Measurements from ENCODE around the gene OPTC.

OPTC gene

GRCh38 chr1:203491664-203492063, 2.3 kb upstream of the OPTC start:
- no peak for DNase-seq (ENCODE audit: low read depth in 2 of 2)

GRCh38 chr1:203492082-203492747, 1.7 kb upstream of the OPTC start:
- DNase-seq (ENCODE audit: low read depth in 2 of 2) = no peak

- DNase-seq (ENCODE audit: low read depth in 2 of 2) = no peak
These were observed 1.2 kb upstream of the OPTC start for GRCh38 chr1:203492748-203493130.

- DNase-seq (ENCODE audit: low read depth in 2 of 2) = no peak
These were observed 1.9 kb downstream of the OPTC start for GRCh38 chr1:203495845-203496244.

- no peak for DNase-seq (ENCODE audit: low read depth in 2 of 2)
These were observed 3.4 kb downstream of the OPTC start for GRCh38 chr1:203497269-203497777.

- no peak for DNase-seq (ENCODE audit: low read depth in 2 of 2)
These were observed 5.8 kb downstream of the OPTC start for GRCh38 chr1:203499643-203500278.

- DNase-seq (ENCODE audit: low read depth in 2 of 2) = no peak
These were observed 6.3 kb downstream of the OPTC start for GRCh38 chr1:203500279-203500678.

GRCh38 chr1:203503836-203504235, 9.9 kb downstream of the OPTC start:
- DNase-seq (ENCODE audit: low read depth in 2 of 2) = no peak

- peak; percentile 46 to 66 for DNase-seq (ENCODE audit: low read depth in 2 of 2)
These were observed 10.7 kb downstream of the OPTC start for GRCh38 chr1:203504400-203505250.

GRCh38 chr1:203505526-203506204, 11.7 kb downstream of the OPTC start:
- no peak for DNase-seq (ENCODE audit: low read depth in 2 of 2)

GRCh38 chr1:203506858-203507626, 13.1 kb downstream of the OPTC start:
- DNase-seq (ENCODE audit: low read depth in 2 of 2) = no peak

GRCh38 chr1:203507759-203508158, 13.8 kb downstream of the OPTC start:
- DNase-seq (ENCODE audit: low read depth in 2 of 2) = no peak

- DNase-seq (ENCODE audit: low read depth in 2 of 2) = no peak
These were observed 14.6 kb downstream of the OPTC start for GRCh38 chr1:203508463-203509073.

GRCh38 chr1:203509135-203509534, 15.2 kb downstream of the OPTC start:
- no peak for DNase-seq (ENCODE audit: low read depth in 2 of 2)

- no peak for DNase-seq (ENCODE audit: low read depth in 2 of 2)
These were observed 17.6 kb downstream of the OPTC start for GRCh38 chr1:203511513-203511912.

- no peak for DNase-seq (ENCODE audit: low read depth in 2 of 2)
These were observed 18.0 kb downstream of the OPTC start for GRCh38 chr1:203511930-203512329.

GRCh38 chr1:203512517-203512847, 18.5 kb downstream of the OPTC start:
- no peak for DNase-seq (ENCODE audit: low read depth in 2 of 2)

GRCh38 chr1:203512848-203513584, 19.1 kb downstream of the OPTC start:
- no peak for DNase-seq (ENCODE audit: low read depth in 2 of 2)

- no peak for DNase-seq (ENCODE audit: low read depth in 2 of 2)
These were observed 19.7 kb downstream of the OPTC start for GRCh38 chr1:203513585-203514031.

- DNase-seq (ENCODE audit: low read depth in 2 of 2) = no peak
These were observed 22.2 kb downstream of the OPTC start for GRCh38 chr1:203516184-203516583.
